IPS-20b (cell line): ENCODE results near the gene PRKCE.

ENCODE experiments used
- H3K27ac ChIP-seq: one replicate; pipeline ENCODE4 v1.5.1; 2013; ENCODE audit warnings: low read length
- H3K27me3 ChIP-seq: 2 replicates; pipeline ENCODE4 v1.6.1; 2013; ENCODE audit warnings: mild to moderate bottlenecking, low read length, inconsistent platforms; ENCODE audit not compliant: insufficient read depth
- H3K36me3 ChIP-seq: 2 replicates; pipeline ENCODE4 v1.6.1; 2013; ENCODE audit warnings: low read depth, mild to moderate bottlenecking, inconsistent platforms, low read length, moderate library complexity; ENCODE audit not compliant: insufficient read depth
- H3K4me1 ChIP-seq: 2 replicates; pipeline ENCODE4 v1.6.1; 2013; ENCODE audit warnings: mild to moderate bottlenecking, control low read depth, inconsistent platforms, low read length, moderate library complexity; ENCODE audit not compliant: insufficient read depth
- H3K4me3 ChIP-seq: 2 replicates; pipeline ENCODE4 v1.5.1; 2013; ENCODE audit warnings: mild to moderate bottlenecking, low read length, inconsistent platforms
- H3K9ac ChIP-seq: 2 replicates; pipeline ENCODE4 v1.6.1; 2013; ENCODE audit warnings: low read depth, mild to moderate bottlenecking, inconsistent platforms, low read length, moderate library complexity
- H3K9me3 ChIP-seq: 2 replicates; pipeline ENCODE4 v1.6.1; 2013; ENCODE audit warnings: mild to moderate bottlenecking, low read depth, low read length, inconsistent platforms; ENCODE audit not compliant: insufficient read depth

The PRKCE gene

DNA sequence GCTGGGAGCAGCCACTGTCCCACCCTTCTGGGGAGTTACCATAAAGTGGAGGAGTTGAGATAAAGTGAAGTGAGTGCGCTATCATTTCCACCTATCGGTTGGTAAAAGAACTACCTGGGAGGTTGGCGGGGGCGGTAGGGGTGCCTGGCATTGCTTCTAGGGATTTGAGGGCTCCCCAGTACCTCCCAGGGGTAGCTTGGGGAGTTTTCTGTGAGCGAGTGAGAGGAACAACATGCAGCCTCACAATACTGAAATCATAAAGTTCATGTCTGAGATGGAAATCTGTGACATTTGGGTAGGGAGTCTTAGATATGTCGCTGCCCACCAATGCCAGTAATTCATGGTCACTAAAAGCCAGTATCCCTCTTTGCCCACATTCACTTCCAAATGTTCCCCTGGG, 68.7 kb downstream of the PRKCE start:
- no peak overlapping the region for H3K4me3 ChIP-seq
- H3K4me1 ChIP-seq: peaks cover 3% of the 10 kb centered on the region; the same call in 1 of the 2 replicates

DNA sequence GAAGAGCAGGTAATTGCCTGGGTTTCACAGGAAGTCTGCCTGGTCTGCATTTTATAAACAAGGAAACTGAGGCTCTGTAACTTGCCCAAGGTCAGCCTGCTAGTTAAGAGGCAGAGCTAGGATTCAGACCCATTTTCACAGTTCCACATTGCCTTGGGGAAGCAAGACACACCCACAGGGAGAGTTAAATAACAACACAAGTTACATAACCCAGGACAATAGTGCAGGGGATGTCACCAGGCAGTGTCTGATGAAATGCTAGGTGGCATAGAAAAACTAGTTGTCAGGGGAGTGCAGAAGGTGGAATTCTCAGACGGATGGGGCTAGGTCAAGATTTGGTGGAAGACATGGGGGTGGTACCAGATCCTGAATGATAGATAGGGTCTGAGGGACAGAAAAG, 69.7 kb downstream of the PRKCE start:
- Histone ChIP-seq H3K9me3 (no peaks in the 10 kb centered on the region), H3K4me3 (no peak overlapping the region), H3K27me3 (no peaks in the 10 kb centered on the region), H3K27ac (no peak overlapping the region), H3K4me1 (peaks cover 4% of the 10 kb centered on the region; the same call in 1 of the 2 replicates), H3K9ac (no peak overlapping the region), H3K36me3 (no peaks in the 10 kb centered on the region)

More for the DNA sequence above, 68.7 kb downstream of the PRKCE start:
- H3K27ac ChIP-seq: no peak overlapping the region
- H3K27me3 ChIP-seq: no peaks in the 10 kb centered on the region
- no peak overlapping the region for H3K9ac ChIP-seq
- no peaks in the 10 kb centered on the region for H3K9me3 ChIP-seq
- H3K36me3 ChIP-seq: no peaks in the 10 kb centered on the region

DNA sequence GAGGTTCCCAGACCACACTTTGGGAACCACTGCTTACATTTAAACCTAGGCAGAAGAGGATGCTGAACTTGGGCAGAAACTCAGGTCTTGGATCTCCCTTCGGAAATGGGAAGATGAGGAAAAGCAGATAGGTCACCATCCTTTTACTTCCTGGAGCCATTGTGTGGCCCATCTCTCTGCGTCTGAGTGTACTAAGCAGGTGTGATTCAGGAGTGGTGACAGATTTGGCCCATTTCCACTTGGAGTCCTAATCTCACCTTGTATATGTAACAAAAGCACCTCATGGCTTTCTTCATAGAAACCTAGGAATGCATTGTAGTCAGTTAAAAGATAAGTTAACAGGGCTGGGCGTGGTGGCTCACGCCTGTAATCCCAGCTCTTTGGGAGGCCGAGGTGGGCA, 71.0 kb downstream of the PRKCE start:
- peaks cover 4% of the 10 kb centered on the region; the same call in 1 of the 2 replicates for H3K4me1 ChIP-seq
- no peak overlapping the region for H3K9ac ChIP-seq
- H3K36me3 ChIP-seq: no peaks in the 10 kb centered on the region
- H3K27me3 ChIP-seq: no peaks in the 10 kb centered on the region
- H3K27ac ChIP-seq: no peak overlapping the region
- H3K4me3 ChIP-seq: no peak overlapping the region
- H3K9me3 ChIP-seq: no peaks in the 10 kb centered on the region

DNA sequence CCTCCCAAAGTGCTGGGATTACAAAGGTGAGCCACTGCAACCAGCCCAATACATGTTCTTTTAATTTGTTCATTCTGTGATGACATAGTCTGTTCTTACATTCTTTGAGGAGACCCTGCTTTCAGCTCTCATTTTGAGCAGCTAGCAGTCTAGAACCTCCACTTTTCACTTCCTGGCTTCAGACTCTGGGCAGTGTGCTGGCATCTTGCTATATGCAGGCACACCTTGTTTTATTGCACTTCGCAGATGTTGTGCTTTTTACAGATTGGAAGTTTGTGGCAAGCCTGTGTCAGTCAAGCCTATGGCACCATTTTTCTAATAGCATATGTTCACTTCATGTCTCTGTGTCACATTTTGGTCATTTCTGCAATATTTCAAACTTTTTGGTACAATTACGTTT, 72.4 kb downstream of the PRKCE start:
- no peak overlapping the region for H3K9ac ChIP-seq
- no peak overlapping the region for H3K27ac ChIP-seq
- H3K4me1 ChIP-seq: peaks cover 4% of the 10 kb centered on the region; the same call in 1 of the 2 replicates

DNA sequence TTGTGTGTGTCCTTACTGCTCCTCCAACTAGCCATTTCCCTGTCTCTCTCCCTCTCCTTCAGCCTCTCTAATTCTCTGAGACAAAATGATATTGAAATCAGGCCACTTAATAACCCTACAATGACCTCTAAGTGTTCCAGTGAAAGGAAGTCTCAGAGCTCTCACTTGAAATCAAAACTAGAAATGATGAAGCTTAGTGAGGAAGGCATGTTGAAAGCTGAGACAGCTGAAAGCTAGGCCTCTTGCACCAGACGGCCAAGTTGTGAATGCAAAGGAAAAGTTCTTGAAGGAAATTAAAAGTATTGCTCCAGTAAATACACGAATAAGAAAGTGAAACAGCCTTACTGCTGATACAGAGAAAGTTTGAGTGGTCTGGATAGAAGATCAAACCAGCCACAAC, 72.9 kb downstream of the PRKCE start:
- no peaks in the 10 kb centered on the region for H3K36me3 ChIP-seq
- peaks cover 4% of the 10 kb centered on the region; the same call in 1 of the 2 replicates for H3K4me1 ChIP-seq
- no peaks in the 10 kb centered on the region for H3K27me3 ChIP-seq
- no peak overlapping the region for H3K27ac ChIP-seq
- H3K4me3 ChIP-seq: no peak overlapping the region
- no peak overlapping the region for H3K9ac ChIP-seq
- H3K9me3 ChIP-seq: no peaks in the 10 kb centered on the region

More for the DNA sequence above, 72.4 kb downstream of the PRKCE start:
- no peaks in the 10 kb centered on the region for H3K27me3 ChIP-seq
- no peak overlapping the region for H3K4me3 ChIP-seq
- H3K36me3 ChIP-seq: no peaks in the 10 kb centered on the region
- H3K9me3 ChIP-seq: no peaks in the 10 kb centered on the region

DNA sequence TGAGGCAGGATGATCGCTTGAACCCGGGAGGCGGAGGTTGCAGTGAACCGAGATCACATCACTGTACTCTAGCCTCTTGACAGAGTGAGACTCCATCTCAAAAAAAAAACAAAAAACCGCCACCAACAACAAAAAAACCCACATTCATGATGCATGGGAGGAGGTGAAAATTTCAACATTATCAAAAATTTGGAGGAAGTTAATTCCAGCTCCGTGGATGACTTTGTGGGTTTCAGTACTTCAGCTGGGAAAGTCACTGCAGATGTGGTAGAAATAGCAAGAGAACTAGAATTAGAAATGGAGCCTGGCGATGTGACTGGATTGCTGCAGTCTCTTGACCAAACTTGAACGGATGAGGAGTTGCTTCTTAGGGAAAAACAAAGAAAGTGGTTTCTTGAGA, 74.3 kb downstream of the PRKCE start:
- peaks cover 4% of the 10 kb centered on the region; the same call in 1 of the 2 replicates for H3K4me1 ChIP-seq
- no peak overlapping the region for H3K9ac ChIP-seq
- H3K27me3 ChIP-seq: no peaks in the 10 kb centered on the region

DNA sequence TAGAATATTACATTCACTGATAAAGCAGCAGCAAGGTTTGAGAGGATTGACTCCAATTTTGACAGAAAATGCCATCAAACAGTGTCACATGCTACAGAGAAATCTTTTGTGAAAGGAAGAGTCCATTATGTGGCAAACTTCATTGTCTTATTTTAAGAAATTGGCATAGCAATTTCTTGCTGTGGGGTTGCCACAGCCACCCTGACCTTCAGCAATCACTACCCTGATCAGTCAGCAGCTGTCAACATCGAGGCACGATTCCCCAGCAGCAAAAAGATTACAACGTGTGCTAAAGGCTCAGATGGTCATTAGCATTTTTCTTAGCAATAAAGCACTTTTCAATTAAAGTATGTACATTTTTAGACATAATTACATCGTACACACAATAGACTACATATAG, 74.7 kb downstream of the PRKCE start:
- no peak overlapping the region for H3K9ac ChIP-seq
- no peaks in the 10 kb centered on the region for H3K36me3 ChIP-seq
- H3K4me1 ChIP-seq: peaks cover 4% of the 10 kb centered on the region; the same call in 1 of the 2 replicates
- H3K9me3 ChIP-seq: no peaks in the 10 kb centered on the region
- H3K4me3 ChIP-seq: no peak overlapping the region
- no peaks in the 10 kb centered on the region for H3K27me3 ChIP-seq
- H3K27ac ChIP-seq: no peak overlapping the region

More for the DNA sequence above, 74.3 kb downstream of the PRKCE start:
- Histone ChIP-seq H3K4me3 (no peak overlapping the region), H3K36me3 (no peaks in the 10 kb centered on the region), H3K9me3 (no peaks in the 10 kb centered on the region), H3K27ac (no peak overlapping the region)

DNA sequence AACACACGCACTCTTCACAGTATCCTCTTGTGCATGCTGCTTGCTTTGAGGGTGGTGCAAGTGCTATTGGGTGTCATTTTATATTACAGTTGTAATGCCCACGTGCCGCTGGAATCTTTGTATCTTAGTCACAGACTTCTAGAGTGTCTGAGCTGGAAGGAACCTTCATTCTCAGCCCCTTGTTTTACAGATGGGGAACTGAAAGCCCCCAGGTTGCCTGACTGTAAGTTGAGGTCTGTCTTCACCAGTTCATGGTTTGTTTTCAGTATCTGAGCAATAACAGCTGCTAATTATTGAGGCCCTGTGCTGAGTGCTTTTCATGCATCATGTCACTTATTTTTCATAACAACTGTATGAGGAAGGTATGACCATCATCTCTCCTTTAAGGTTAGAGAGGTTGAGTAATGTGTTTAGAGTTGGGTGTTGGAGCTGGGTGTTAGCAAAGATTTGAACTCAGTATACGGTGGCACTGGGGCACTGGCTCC, 77.0 kb downstream of the PRKCE start:
- Histone ChIP-seq H3K4me3 (no peak overlapping the region), H3K27me3 (no peaks in the 10 kb centered on the region), H3K36me3 (no peaks in the 10 kb centered on the region), H3K4me1 (peaks cover 4% of the 10 kb centered on the region), H3K9ac (no peak overlapping the region), H3K27ac (no peak overlapping the region), H3K9me3 (no peaks in the 10 kb centered on the region)

DNA sequence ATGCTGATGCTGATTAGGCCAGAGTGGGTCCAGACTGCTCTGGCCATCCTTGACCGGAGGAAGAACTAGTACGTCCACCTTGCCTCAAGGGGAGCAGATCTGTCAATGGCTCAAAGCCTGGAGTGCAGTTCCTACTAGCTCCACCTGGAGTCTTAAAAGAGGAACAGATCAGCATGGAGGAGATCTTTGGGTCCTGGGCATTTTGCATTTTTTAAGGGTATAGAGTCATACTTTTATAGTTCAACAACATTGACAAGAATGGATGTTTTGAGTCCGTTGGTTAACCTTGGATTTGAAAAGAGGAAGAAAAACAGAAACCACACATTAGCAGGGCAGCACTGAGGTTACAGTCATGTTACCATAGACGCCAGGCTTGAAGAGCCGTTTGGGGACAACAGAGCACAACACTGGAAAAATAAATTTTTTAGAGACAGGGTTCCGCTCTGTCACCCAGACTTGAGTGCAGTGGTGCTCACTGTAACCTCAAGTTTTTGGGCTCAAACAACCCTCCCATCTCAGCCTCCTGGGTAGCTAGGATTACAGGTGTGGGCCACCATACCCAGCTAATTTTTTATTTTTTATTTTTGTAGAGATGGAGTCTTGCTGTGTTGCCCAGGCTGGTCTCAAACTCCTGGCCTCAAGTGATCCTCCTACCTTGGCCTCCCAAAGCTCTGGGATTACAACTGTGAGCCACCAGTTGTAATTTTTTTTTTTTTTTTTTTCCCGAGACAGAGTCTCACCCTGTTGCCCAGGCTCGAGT, 78.5 kb downstream of the PRKCE start:
- H3K27ac ChIP-seq: no peak overlapping the region
- no peak overlapping the region for H3K4me3 ChIP-seq
- peaks cover 3% of the 10 kb centered on the region for H3K4me1 ChIP-seq
- no peaks in the 10 kb centered on the region for H3K9me3 ChIP-seq
- H3K27me3 ChIP-seq: no peaks in the 10 kb centered on the region
- no peaks in the 10 kb centered on the region for H3K36me3 ChIP-seq
- no peak overlapping the region for H3K9ac ChIP-seq

DNA sequence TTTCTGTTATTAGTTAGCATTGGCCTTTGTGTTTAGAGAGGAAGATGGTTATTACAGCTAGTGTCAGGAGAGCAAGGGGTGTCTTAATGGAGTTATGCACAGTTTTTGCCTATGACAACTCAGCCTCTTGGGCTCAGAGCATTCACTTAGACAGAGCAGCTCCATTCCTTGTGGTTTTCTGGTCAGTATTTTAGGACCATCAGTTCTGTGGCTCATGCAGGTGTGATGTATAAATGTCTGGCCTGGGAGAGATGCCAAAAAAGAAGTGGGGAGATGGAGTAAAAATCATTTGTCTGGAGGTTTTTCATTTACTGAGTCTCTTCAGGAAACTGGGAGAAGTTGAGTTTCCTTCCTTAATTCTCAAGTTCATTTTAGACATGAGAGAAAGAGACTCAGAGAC, 79.7 kb downstream of the PRKCE start:
- Histone ChIP-seq H3K36me3 (no peaks in the 10 kb centered on the region), H3K4me1 (no peaks in the 10 kb centered on the region; the same call in 1 of the 2 replicates), H3K27me3 (no peaks in the 10 kb centered on the region), H3K9me3 (no peaks in the 10 kb centered on the region), H3K27ac (no peak overlapping the region), H3K4me3 (no peak overlapping the region), H3K9ac (no peak overlapping the region)

DNA sequence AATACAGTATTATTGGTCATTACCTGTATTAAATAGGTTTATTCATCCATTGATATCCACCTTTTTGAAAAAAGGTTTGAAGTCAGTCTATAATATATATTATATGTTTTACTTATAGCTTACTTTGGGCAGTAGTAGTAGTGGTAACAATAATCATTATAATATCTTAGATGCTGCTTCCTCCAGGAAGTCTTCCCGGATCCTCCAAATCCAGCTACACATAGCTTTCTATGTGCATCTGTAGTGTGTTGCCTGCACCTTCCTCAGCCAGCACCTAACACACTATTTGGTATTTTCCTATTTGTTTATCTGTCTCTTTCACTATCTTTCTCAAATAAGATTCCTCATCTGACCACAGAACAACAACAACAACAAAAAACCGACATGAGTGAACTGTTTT, 81.0 kb downstream of the PRKCE start:
- no peaks in the 10 kb centered on the region for H3K9me3 ChIP-seq
- H3K36me3 ChIP-seq: no peaks in the 10 kb centered on the region
- H3K27me3 ChIP-seq: no peaks in the 10 kb centered on the region
- no peak overlapping the region for H3K27ac ChIP-seq
- H3K9ac ChIP-seq: no peak overlapping the region
- no peaks in the 10 kb centered on the region; the same call in 1 of the 2 replicates for H3K4me1 ChIP-seq
- H3K4me3 ChIP-seq: no peak overlapping the region

DNA sequence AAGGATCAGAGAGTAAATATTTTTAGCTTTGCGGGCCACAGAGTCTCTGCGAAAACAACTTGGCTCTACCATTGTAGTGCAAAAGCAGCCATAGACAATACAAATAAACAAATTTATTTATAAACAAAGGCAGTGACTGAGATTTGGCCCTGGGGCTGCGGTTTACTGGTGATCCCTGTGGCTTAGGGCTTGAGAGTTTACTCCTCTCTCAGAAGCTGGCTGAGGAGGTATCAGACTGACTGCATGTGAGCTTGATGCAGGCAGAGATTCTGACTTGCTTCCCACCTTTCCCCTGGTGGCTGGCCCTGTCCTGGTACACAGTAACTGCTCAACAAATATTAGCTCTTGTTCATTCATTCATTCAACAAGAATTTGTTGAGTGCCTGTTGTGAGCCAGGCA, 81.5 kb downstream of the PRKCE start:
- no peaks in the 10 kb centered on the region for H3K9me3 ChIP-seq
- no peaks in the 10 kb centered on the region for H3K27me3 ChIP-seq
- no peaks in the 10 kb centered on the region; the same call in 1 of the 2 replicates for H3K4me1 ChIP-seq
- no peaks in the 10 kb centered on the region for H3K36me3 ChIP-seq
- no peak overlapping the region for H3K9ac ChIP-seq
- H3K4me3 ChIP-seq: no peak overlapping the region
- H3K27ac ChIP-seq: no peak overlapping the region
